ENCODE results near the gene TBC1D8. TPM values are rescaled to one million over a fixed set of nuclear protein-coding genes. Genes with fewer than 3 reads are reported as not detected.

Gene TBC1D8
- total RNA-seq, 1 experiment from 2014 or later: 139 TPM

DNA sequence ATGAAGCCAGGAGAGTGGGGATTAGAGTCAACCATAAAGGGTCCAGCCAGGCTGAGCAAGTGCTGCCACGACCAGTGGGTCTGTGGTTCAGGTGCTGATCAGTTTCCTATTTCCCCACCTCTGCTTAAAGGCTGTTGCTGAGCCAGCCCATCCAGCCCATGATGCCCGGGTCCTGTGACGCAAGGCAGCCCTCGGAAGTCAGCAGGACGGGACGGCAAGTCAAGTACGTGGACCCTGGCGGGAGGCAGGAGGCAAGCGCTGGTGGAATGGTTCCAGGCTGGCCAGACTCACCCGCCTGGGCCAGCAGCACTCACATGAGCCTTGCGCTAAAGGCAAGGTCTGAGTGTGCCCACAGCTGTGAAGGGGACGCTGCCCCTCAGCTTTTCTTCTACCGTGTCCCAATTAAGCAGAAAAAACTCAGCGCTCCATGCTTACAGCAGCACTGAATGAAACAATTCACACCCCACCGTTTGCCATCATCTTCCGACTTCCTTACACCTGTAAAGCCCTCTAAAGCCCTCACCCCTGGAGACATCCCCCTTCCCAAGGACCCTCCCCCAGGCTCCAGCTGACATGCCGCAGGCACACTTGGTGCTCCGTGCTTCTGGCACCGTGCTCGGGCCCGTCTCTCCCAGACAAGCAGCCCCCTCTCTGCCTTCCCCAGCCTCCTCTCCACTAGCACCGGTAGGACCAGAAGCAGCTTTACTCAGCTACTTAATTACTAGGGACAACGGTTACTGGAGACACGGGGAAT lies 160.4 kb downstream of the TBC1D8 start:
- Histone ChIP-seq H3K9me3 (ENCODE audit: control insufficient read depth, insufficient read depth, low read depth, low read length) (no peaks in the 10 kb centered on the region), H3K36me3 (ENCODE audit: control insufficient read depth, insufficient read depth, low read length) (0 out of 2 replicates have a peak, but pooled peaks cover 2% of the 10 kb centered on the region), H3K27ac (ENCODE audit: low read length) (no peak overlapping the region), H3K4me3 (ENCODE audit: low read depth in 2 of 2, low read length in 2 of 2) (no peak overlapping the region), H3K27me3 (ENCODE audit: control insufficient read depth, insufficient read depth, low read length) (no peaks in the 10 kb centered on the region), H3K4me1 (ENCODE audit: control insufficient read depth, insufficient read depth, low read length) (no peaks in the 10 kb centered on the region)
- intact Hi-C loops (cut with micrococcal nuclease; ENCODE audit: unreplicated experiment): no loop called here
- BruUV-seq (replicated peaks): no TSS peak
- TF ChIP-seq SIN3A (IDR thresholded peaks at IDR 0.05; ENCODE audit: borderline replicate concordance, insufficient read depth, low read depth, low read length) (no peak), TCF7L2 (IDR thresholded peaks at IDR 0.05; ENCODE audit: low read depth, low read length) (no peak), POLR2AphosphoS5 (IDR thresholded peaks at IDR 0.05; ENCODE audit: low read depth, low read length) (no peak)
- TF ChIP-seq, protein P1, sequence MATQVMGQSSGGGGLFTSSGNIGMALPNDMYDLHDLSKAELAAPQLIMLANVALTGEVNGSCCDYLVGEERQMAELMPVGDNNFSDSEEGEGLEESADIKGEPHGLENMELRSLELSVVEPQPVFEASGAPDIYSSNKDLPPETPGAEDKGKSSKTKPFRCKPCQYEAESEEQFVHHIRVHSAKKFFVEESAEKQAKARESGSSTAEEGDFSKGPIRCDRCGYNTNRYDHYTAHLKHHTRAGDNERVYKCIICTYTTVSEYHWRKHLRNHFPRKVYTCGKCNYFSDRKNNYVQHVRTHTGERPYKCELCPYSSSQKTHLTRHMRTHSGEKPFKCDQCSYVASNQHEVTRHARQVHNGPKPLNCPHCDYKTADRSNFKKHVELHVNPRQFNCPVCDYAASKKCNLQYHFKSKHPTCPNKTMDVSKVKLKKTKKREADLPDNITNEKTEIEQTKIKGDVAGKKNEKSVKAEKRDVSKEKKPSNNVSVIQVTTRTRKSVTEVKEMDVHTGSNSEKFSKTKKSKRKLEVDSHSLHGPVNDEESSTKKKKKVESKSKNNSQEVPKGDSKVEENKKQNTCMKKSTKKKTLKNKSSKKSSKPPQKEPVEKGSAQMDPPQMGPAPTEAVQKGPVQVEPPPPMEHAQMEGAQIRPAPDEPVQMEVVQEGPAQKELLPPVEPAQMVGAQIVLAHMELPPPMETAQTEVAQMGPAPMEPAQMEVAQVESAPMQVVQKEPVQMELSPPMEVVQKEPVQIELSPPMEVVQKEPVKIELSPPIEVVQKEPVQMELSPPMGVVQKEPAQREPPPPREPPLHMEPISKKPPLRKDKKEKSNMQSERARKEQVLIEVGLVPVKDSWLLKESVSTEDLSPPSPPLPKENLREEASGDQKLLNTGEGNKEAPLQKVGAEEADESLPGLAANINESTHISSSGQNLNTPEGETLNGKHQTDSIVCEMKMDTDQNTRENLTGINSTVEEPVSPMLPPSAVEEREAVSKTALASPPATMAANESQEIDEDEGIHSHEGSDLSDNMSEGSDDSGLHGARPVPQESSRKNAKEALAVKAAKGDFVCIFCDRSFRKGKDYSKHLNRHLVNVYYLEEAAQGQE (IDR thresholded peaks at IDR 0.05; ENCODE audit: insufficient read depth in 1 of 2, low read depth in 2 of 2, low read length in 1 of 2): no peak
- TF ChIP-seq, protein P2, sequence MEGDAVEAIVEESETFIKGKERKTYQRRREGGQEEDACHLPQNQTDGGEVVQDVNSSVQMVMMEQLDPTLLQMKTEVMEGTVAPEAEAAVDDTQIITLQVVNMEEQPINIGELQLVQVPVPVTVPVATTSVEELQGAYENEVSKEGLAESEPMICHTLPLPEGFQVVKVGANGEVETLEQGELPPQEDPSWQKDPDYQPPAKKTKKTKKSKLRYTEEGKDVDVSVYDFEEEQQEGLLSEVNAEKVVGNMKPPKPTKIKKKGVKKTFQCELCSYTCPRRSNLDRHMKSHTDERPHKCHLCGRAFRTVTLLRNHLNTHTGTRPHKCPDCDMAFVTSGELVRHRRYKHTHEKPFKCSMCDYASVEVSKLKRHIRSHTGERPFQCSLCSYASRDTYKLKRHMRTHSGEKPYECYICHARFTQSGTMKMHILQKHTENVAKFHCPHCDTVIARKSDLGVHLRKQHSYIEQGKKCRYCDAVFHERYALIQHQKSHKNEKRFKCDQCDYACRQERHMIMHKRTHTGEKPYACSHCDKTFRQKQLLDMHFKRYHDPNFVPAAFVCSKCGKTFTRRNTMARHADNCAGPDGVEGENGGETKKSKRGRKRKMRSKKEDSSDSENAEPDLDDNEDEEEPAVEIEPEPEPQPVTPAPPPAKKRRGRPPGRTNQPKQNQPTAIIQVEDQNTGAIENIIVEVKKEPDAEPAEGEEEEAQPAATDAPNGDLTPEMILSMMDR (IDR thresholded peaks at IDR 0.05): no peak
- ChIA-PET CTCF (no interaction called here), POLR2A (no interaction called here)
- in situ Hi-C loops (cut with HindIII; ENCODE audit: low pct_unique_long_range_greater_than_20kb, low sequenced_read_pairs): no loop called here
- DNase-seq (ENCODE audit: low read depth, low spot score): no peak
- peak; percentile 10; the same call in 1 of the 2 replicates for ATAC-seq

DNA sequence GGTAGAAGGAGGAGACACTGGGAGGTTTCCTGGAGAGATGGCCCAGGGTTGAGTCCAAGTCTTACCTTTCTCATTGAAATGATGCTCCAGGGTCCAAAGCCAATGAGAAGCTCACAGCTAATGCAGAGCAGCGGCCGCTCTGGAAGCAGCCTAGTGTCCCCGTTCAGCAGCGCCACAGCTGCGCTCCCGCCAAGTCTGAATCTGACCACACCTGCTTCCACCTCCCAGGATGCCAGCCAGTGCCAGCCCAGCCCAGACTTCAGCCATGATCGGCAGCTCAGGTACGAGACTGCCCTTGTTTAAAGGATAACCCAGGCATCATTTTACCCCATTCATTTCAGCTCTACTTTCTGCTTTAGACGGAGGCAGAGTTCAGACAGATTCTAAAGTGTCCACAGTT lies 161.0 kb downstream of the TBC1D8 start:
- no peaks in the 10 kb centered on the region for H3K9me3 ChIP-seq (ENCODE audit: control insufficient read depth, insufficient read depth, low read depth, low read length)
- H3K36me3 ChIP-seq (ENCODE audit: control insufficient read depth, insufficient read depth, low read length): 0 out of 2 replicates have a peak, but pooled peaks cover 4% of the 10 kb centered on the region
- no peaks in the 10 kb centered on the region for H3K4me1 ChIP-seq (ENCODE audit: control insufficient read depth, insufficient read depth, low read length)
- CTCF ChIA-PET: no interaction called here
- DNase-seq (ENCODE audit: low read depth, low spot score) (no peak), ATAC-seq (0 out of 2 replicates have a peak, but pooled peaks have one; percentile 8)
- H3K27me3 ChIP-seq (ENCODE audit: control insufficient read depth, insufficient read depth, low read length): no peaks in the 10 kb centered on the region
- no peak overlapping the region for H3K27ac ChIP-seq (ENCODE audit: low read length)
- intact Hi-C loops (cut with micrococcal nuclease; ENCODE audit: unreplicated experiment): no loop called here
- in situ Hi-C loops (cut with HindIII; ENCODE audit: low pct_unique_long_range_greater_than_20kb, low sequenced_read_pairs): no loop called here
- BruUV-seq (replicated peaks): no TSS peak
- TF ChIP-seq SIN3A (IDR thresholded peaks at IDR 0.05; ENCODE audit: borderline replicate concordance, insufficient read depth, low read depth, low read length): no peak
- no peak overlapping the region for H3K4me3 ChIP-seq (ENCODE audit: low read depth in 2 of 2, low read length in 2 of 2)
- POLR2A ChIA-PET: no interaction called here

DNA sequence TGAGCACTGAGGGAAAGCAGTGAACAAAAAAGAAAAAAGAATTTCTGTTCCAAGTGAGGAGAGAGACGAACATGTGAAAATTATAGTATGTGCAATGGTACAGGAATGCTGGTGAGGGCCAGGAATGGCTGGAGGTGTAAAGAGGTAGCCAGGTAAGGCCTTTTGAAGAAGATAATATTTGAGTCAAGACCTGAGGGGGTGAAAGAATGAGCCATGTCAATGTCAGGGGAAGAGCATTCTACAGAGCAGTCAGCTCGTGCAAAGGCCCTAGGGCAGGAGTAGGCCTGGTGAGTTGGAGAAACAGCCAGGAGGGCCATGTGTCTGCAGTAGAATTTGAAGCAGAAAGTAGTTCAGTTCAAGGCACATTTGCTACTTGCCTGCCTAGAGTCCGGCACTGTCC lies 161.5 kb downstream of the TBC1D8 start:
- Histone ChIP-seq H3K4me1 (ENCODE audit: control insufficient read depth, insufficient read depth, low read length) (no peaks in the 10 kb centered on the region), H3K4me3 (ENCODE audit: low read depth in 2 of 2, low read length in 2 of 2) (no peak overlapping the region), H3K36me3 (ENCODE audit: control insufficient read depth, insufficient read depth, low read length) (0 out of 2 replicates have a peak, but pooled peaks cover 4% of the 10 kb centered on the region), H3K27me3 (ENCODE audit: control insufficient read depth, insufficient read depth, low read length) (no peaks in the 10 kb centered on the region), H3K9me3 (ENCODE audit: control insufficient read depth, insufficient read depth, low read depth, low read length) (no peaks in the 10 kb centered on the region), H3K27ac (ENCODE audit: low read length) (no peak overlapping the region)
- ATAC-seq (no peak), DNase-seq (ENCODE audit: low read depth, low spot score) (no peak)
- TF ChIP-seq, protein P1 (IDR thresholded peaks at IDR 0.05; ENCODE audit: insufficient read depth in 1 of 2, low read depth in 2 of 2, low read length in 1 of 2): no peak
- no peak for TF ChIP-seq POLR2AphosphoS5 (IDR thresholded peaks at IDR 0.05; ENCODE audit: low read depth, low read length)
- TF ChIP-seq, protein P2 (IDR thresholded peaks at IDR 0.05): no peak
- no peak for TF ChIP-seq SIN3A (IDR thresholded peaks at IDR 0.05; ENCODE audit: borderline replicate concordance, insufficient read depth, low read depth, low read length)
- no peak for TF ChIP-seq TCF7L2 (IDR thresholded peaks at IDR 0.05; ENCODE audit: low read depth, low read length)
- no TSS peak for BruUV-seq (replicated peaks)
- CTCF ChIA-PET: no interaction called here
- POLR2A ChIA-PET: interaction anchor here (0.7 kb wide), 1 partner anchor 647 kb away, joined by 3 read pairs; no protein-coding TSS in a partner anchor
- in situ Hi-C loops (cut with HindIII; ENCODE audit: low pct_unique_long_range_greater_than_20kb, low sequenced_read_pairs) (no loop called here), intact Hi-C loops (cut with micrococcal nuclease; ENCODE audit: unreplicated experiment) (loop anchor here (5.0 kb wide), 1 partner anchor 257 kb away; no protein-coding TSS in a partner anchor)

Data from Panc1 (cell line).